GM23248 (cell line): ENCODE results near the gene RGS5. TPM values are rescaled to one million over a fixed set of nuclear protein-coding genes. Genes with fewer than 3 reads are reported as not detected.

Experiments used
- DNase-seq: peaks from one replicate; pipeline ENCODE4 v3.0.0-alpha.2; 2015
- H2AFZ ChIP-seq: fragments of 200-600 bp; sonication (generic); 2 replicates; pipeline ENCODE4 v1.6.1; 2016; ENCODE audit warnings: antibody characterized with exemption
- H3F3A ChIP-seq: fragments of 200-600 bp; sonication (generic); 2 replicates; pipeline ENCODE4 v1.6.1; 2016; ENCODE audit warnings: mild to moderate bottlenecking, antibody characterized with exemption, mixed run types; ENCODE audit not compliant: insufficient read depth
- H3K27ac ChIP-seq: fragments of 200-600 bp; sonication (generic); 2 replicates; pipeline ENCODE4 v1.5.1; 2016; ENCODE audit warnings: mild to moderate bottlenecking
- H3K27me3 ChIP-seq: fragments of 200-600 bp; sonication (generic); replicated peaks from 2 replicates; pipeline ENCODE4 v1.6.1; 2016; ENCODE audit warnings: mild to moderate bottlenecking; ENCODE audit not compliant: insufficient read depth
- H3K36me3 ChIP-seq: fragments of 200-600 bp; sonication (generic); 2 replicates; pipeline ENCODE4 v1.6.1; 2016; ENCODE audit warnings: low read depth, mild to moderate bottlenecking
- H3K4me1 ChIP-seq: fragments of 200-600 bp; sonication (generic); 2 replicates; pipeline ENCODE4 v1.6.1; 2016; ENCODE audit warnings: mild to moderate bottlenecking; ENCODE audit not compliant: insufficient read depth
- H3K4me2 ChIP-seq: fragments of 200-600 bp; sonication (generic); one replicate; pipeline ENCODE4 v1.6.1; 2016; ENCODE audit warnings: mild to moderate bottlenecking; ENCODE audit not compliant: unreplicated experiment
- H3K4me3 ChIP-seq: fragments of 200-600 bp; sonication (generic); 2 replicates; pipeline ENCODE4 v1.5.1; 2016; ENCODE audit warnings: mild to moderate bottlenecking
- H3K79me2 ChIP-seq: fragments of 200-600 bp; sonication (generic); 2 replicates; pipeline ENCODE4 v1.6.1; 2016; ENCODE audit warnings: mild to moderate bottlenecking; ENCODE audit not compliant: insufficient read depth
- H3K9ac ChIP-seq: fragments of 200-600 bp; sonication (generic); 2 replicates; pipeline ENCODE4 v1.6.1; 2016; ENCODE audit warnings: mild to moderate bottlenecking
- H3K9me2 ChIP-seq: fragments of 200-600 bp; sonication (generic); 2 replicates; pipeline ENCODE4 v1.6.1; 2016; ENCODE audit warnings: mixed run types, mild to moderate bottlenecking, moderate library complexity; ENCODE audit not compliant: insufficient read depth
- H3K9me3 ChIP-seq: fragments of 200-600 bp; sonication (generic); one replicate; pipeline ENCODE4 v1.6.1; 2017; ENCODE audit warnings: low read depth
- H4K20me1 ChIP-seq: fragments of 200-600 bp; sonication (generic); 2 replicates; pipeline ENCODE4 v1.6.0; 2016; ENCODE audit not compliant: insufficient read depth
- EZH2 ChIP-seq: fragments of 200-600 bp; sonication (generic); IDR thresholded peaks from 2 replicates; pipeline ENCODE4 v1.6.1; 2018; ENCODE audit warnings: antibody characterized with exemption, mild to moderate bottlenecking; ENCODE audit not compliant: insufficient read depth, poor library complexity, severe bottlenecking
- EZH2phosphoT487 ChIP-seq: fragments of 200-600 bp; sonication (generic); IDR thresholded peaks from 2 replicates; pipeline ENCODE4 v1.6.1; 2018; ENCODE audit warnings: antibody characterized with exemption, moderate library complexity, mild to moderate bottlenecking, low read depth; ENCODE audit not compliant: insufficient read depth
- WGBS, 2 experiments: methylation state at CpG; one replicate each; pipeline ENCODE4 v1.1.6; 2015 to 2017; ENCODE audit warnings: low lambda C conversion rate in 2 of 2, low coverage in 1 of 2; ENCODE audit errors: missing lambda C conversion rate in 2 of 2; 5-methylcytosine and 5-hydroxymethylcytosine counted together
- in situ Hi-C: fragments of 300-500 bp; cut with MboI; formaldehyde crosslinking; loops from 2 replicates; pipeline ENCODE4 v1.15.0; 2020
- polyA plus RNA-seq: library from polyadenylated mRNA; unstranded; fragments of >200 nt; fragmentation: Nextera tagmentation; extraction: Ambion mirVana; gene quantifications from 2 replicates; pipeline ENCODE4 v1.2.1, GENCODE V29; 2016
- total RNA-seq: library from RNA; depleted of rRNA; stranded (reverse); fragments of >200 nt; shearing (Covaris generic); gene quantifications from 2 replicates; pipeline ENCODE4 v1.2.3, GENCODE V29; 2014

The RGS5 gene
- total and polyA plus RNA-seq, 2 experiments from 2014 or later: 0.89 to 6.8 TPM

- Histone ChIP-seq H3K79me2 (no peaks in the 10 kb centered on the region), H3K4me2 (no peak overlapping the region), H3K4me3 (no peak overlapping the region), H3K27me3 (no peaks in the 10 kb centered on the region), H3K4me1 (peaks cover 10% of the 10 kb centered on the region), H3K9me2 (no peaks in the 10 kb centered on the region), H4K20me1 (no peaks in the 10 kb centered on the region), H3K36me3 (no peaks in the 10 kb centered on the region), H2AFZ (no peak overlapping the region), H3K9me3 (no peaks in the 10 kb centered on the region), H3F3A (no peaks in the 10 kb centered on the region), H3K9ac (no peak overlapping the region), H3K27ac (no peak overlapping the region)
- TF ChIP-seq EZH2phosphoT487 (no peak), EZH2 (no peak)
- WGBS, 2 experiments: 64 to 65% methylated on average over 4 of the region's 4 CpGs
- in situ Hi-C loops: no loop called here
- DNase-seq: no peak
These were observed 98.2 kb downstream of the RGS5 start for GRCh38 chr1:163104385-163105099.

GRCh38 chr1:163102590-163102989 is 100.1 kb downstream of the RGS5 start:
- Histone ChIP-seq H3K4me3 (no peak overlapping the region), H3K27me3 (no peaks in the 10 kb centered on the region), H3K9ac (no peak overlapping the region), H3K4me1 (peaks cover 10% of the 10 kb centered on the region), H2AFZ (no peak overlapping the region), H3K9me2 (no peaks in the 10 kb centered on the region), H3K36me3 (no peaks in the 10 kb centered on the region), H4K20me1 (no peaks in the 10 kb centered on the region), H3F3A (no peaks in the 10 kb centered on the region), H3K9me3 (no peaks in the 10 kb centered on the region), H3K79me2 (no peaks in the 10 kb centered on the region), H3K4me2 (no peak overlapping the region), H3K27ac (no peak overlapping the region)
- no peak for DNase-seq
- WGBS, 2 experiments: 63 to 76% methylated on average over 1 of the region's 1 CpG
- in situ Hi-C loops: no loop called here
- TF ChIP-seq EZH2 (no peak), EZH2phosphoT487 (no peak)

- no peak overlapping the region for H3K4me2 ChIP-seq
- no peaks in the 10 kb centered on the region for H3K79me2 ChIP-seq
- no peaks in the 10 kb centered on the region for H3K9me2 ChIP-seq
- H2AFZ ChIP-seq: no peak overlapping the region
- in situ Hi-C loops: no loop called here
- H3K27me3 ChIP-seq: no peaks in the 10 kb centered on the region
- H3K4me1 ChIP-seq: peaks cover 3% of the 10 kb centered on the region; the same call in 1 of the 2 replicates
- DNase-seq: no peak
- WGBS, 2 experiments: 60 to 71% methylated on average over 1 of the region's 1 CpG
- H3F3A ChIP-seq: peaks cover 3% of the 10 kb centered on the region; the same call in 1 of the 2 replicates
- no peaks in the 10 kb centered on the region for H4K20me1 ChIP-seq
- no peak overlapping the region for H3K9ac ChIP-seq
- H3K9me3 ChIP-seq: no peaks in the 10 kb centered on the region
- TF ChIP-seq EZH2phosphoT487: no peak
- TF ChIP-seq EZH2: no peak
- H3K27ac ChIP-seq: no peak overlapping the region
- H3K4me3 ChIP-seq: no peak overlapping the region
- no peaks in the 10 kb centered on the region for H3K36me3 ChIP-seq
These were observed 107.5 kb downstream of the RGS5 start for GRCh38 chr1:163095213-163095612.

GRCh38 chr1:163094589-163094988 is 108.1 kb downstream of the RGS5 start:
- Histone ChIP-seq H2AFZ (no peak overlapping the region), H3K79me2 (no peaks in the 10 kb centered on the region), H3K9me2 (no peaks in the 10 kb centered on the region), H3K36me3 (no peaks in the 10 kb centered on the region), H3F3A (peaks cover 4% of the 10 kb centered on the region; the same call in 1 of the 2 replicates), H3K27ac (no peak overlapping the region), H4K20me1 (no peaks in the 10 kb centered on the region), H3K4me2 (no peak overlapping the region), H3K27me3 (no peaks in the 10 kb centered on the region), H3K4me1 (peaks cover 4% of the 10 kb centered on the region; the same call in 1 of the 2 replicates), H3K9ac (no peak overlapping the region), H3K9me3 (no peaks in the 10 kb centered on the region), H3K4me3 (no peak overlapping the region)
- in situ Hi-C loops: no loop called here
- TF ChIP-seq EZH2phosphoT487 (no peak), EZH2 (no peak)
- WGBS, 2 experiments: 48 to 61% methylated on average over 2 of the region's 2 CpGs
- DNase-seq: no peak
